Neuronal stem cell (in vitro differentiated cells): ENCODE measurements around the gene SEMA3E.

Experiments
- DNase-seq: peaks from one replicate; pipeline ENCODE4 v3.0.0-alpha.2; 2013; ENCODE audit warnings: low spot score
- H2AFZ ChIP-seq: one replicate; pipeline ENCODE4 v1.6.1; 2013; ENCODE audit warnings: mild to moderate bottlenecking, low read length, inconsistent platforms
- H2AK5ac ChIP-seq: 2 replicates; pipeline ENCODE4 v1.6.1; 2013; ENCODE audit warnings: low read depth, mild to moderate bottlenecking, inconsistent platforms, low read length, moderate library complexity, mixed read lengths
- H2BK120ac ChIP-seq: 2 replicates; pipeline ENCODE4 v1.6.1; 2013; ENCODE audit warnings: low read depth, mild to moderate bottlenecking, inconsistent platforms, low read length, moderate library complexity, mixed read lengths
- H2BK12ac ChIP-seq: one replicate; pipeline ENCODE4 v1.6.1; 2013; ENCODE audit warnings: low read length, inconsistent platforms
- H2BK15ac ChIP-seq: 2 replicates; pipeline ENCODE4 v1.6.1; 2013; ENCODE audit warnings: mild to moderate bottlenecking, low read length, inconsistent platforms, mixed read lengths
- H2BK5ac ChIP-seq: one replicate; pipeline ENCODE4 v1.6.1; 2013; ENCODE audit warnings: inconsistent platforms, mild to moderate bottlenecking, low read length, moderate library complexity
- H3K14ac ChIP-seq: one replicate; pipeline ENCODE4 v1.6.1; 2013; ENCODE audit warnings: low read length, inconsistent platforms
- H3K18ac ChIP-seq: 2 replicates; pipeline ENCODE4 v1.6.1; 2013; ENCODE audit warnings: low read length, inconsistent platforms
- H3K23ac ChIP-seq: 2 replicates; pipeline ENCODE4 v1.6.1; 2013; ENCODE audit warnings: low read depth, mild to moderate bottlenecking, mixed read lengths, low read length, inconsistent platforms; ENCODE audit not compliant: poor library complexity
- H3K27ac ChIP-seq: replicated peaks from 3 replicates; pipeline ENCODE4 v1.5.1; 2013; ENCODE audit warnings: low read length, inconsistent platforms
- H3K27me3 ChIP-seq, 3 experiments: 2 replicates each; pipeline ENCODE4 v1.6.1; 2013; ENCODE audit warnings: low read length in 3 of 3, mild to moderate bottlenecking in 2 of 3, inconsistent platforms in 1 of 3, low read depth in 1 of 3, mixed read lengths in 1 of 3, moderate library complexity in 1 of 3; ENCODE audit not compliant: control insufficient read depth in 3 of 3, insufficient read depth in 3 of 3
- H3K36me3 ChIP-seq, 2 donors: replicated peaks in 1 of 2; 2 replicates each; pipeline ENCODE4 v1.6.1; 2013; ENCODE audit warnings: low read length in 2 of 2; ENCODE audit not compliant: control insufficient read depth in 2 of 2, insufficient read depth in 2 of 2
- H3K4ac ChIP-seq: 2 replicates; pipeline ENCODE4 v1.6.1; 2013; ENCODE audit warnings: inconsistent platforms, mild to moderate bottlenecking, low read length, moderate library complexity
- H3K4me1 ChIP-seq, 2 donors: 1 replicate in 1 of 2; 2 replicates in 1 of 2; pipeline ENCODE4 v1.6.1; 2013; ENCODE audit warnings: low read length in 2 of 2, low read depth in 1 of 2; ENCODE audit not compliant: control insufficient read depth in 2 of 2, insufficient read depth in 1 of 2
- H3K4me2 ChIP-seq: one replicate; pipeline ENCODE4 v1.6.1; 2013; ENCODE audit warnings: mild to moderate bottlenecking, low read length, inconsistent platforms; ENCODE audit not compliant: insufficient read depth, poor library complexity, severe bottlenecking
- H3K4me3 ChIP-seq, 2 donors: 2 replicates each; pipeline ENCODE4 v1.5.1; 2013; ENCODE audit warnings: low read length in 2 of 2, mild to moderate bottlenecking in 2 of 2, inconsistent platforms in 1 of 2, moderate library complexity in 1 of 2
- H3K79me1 ChIP-seq: one replicate; pipeline ENCODE4 v1.6.1; 2013; ENCODE audit warnings: low read depth, mild to moderate bottlenecking, inconsistent platforms, low read length, moderate library complexity
- H3K9ac ChIP-seq: one replicate; pipeline ENCODE4 v1.6.1; 2013; ENCODE audit warnings: mild to moderate bottlenecking, low read depth, low read length, inconsistent platforms; ENCODE audit not compliant: poor library complexity
- H3K9me3 ChIP-seq, 2 donors: replicated peaks in 1 of 2; 2 replicates each; pipeline versions ENCODE3 to v1.6.1; 2013; ENCODE audit warnings: low read length in 2 of 2, mild to moderate bottlenecking in 2 of 2, inconsistent platforms in 1 of 2, low read depth in 1 of 2, mixed read lengths in 1 of 2, moderate library complexity in 1 of 2; ENCODE audit not compliant: control insufficient read depth in 2 of 2, insufficient read depth in 1 of 2
- H4K8ac ChIP-seq: one replicate; pipeline ENCODE4 v1.6.1; 2013; ENCODE audit warnings: low read depth, mild to moderate bottlenecking, inconsistent platforms, low read length, moderate library complexity
- H4K91ac ChIP-seq: one replicate; pipeline ENCODE4 v1.6.1; 2013; ENCODE audit warnings: low read length, low read depth, mild to moderate bottlenecking, inconsistent platforms; ENCODE audit not compliant: poor library complexity
- WGBS, 2 donors: extraction: QIAGEN DNeasy Blood & Tissue Kit; methylation state at CpG; one replicate each; pipeline ENCODE4 v1.1.7; 2013; ENCODE audit warnings: missing lambda C conversion rate in 2 of 2, mixed read lengths in 1 of 2; ENCODE audit not compliant: insufficient read length in 2 of 2, insufficient replicate concordance in 1 of 2; ENCODE audit errors: extremely low coverage in 2 of 2; 5-methylcytosine and 5-hydroxymethylcytosine counted together

SEMA3E gene

DNA sequence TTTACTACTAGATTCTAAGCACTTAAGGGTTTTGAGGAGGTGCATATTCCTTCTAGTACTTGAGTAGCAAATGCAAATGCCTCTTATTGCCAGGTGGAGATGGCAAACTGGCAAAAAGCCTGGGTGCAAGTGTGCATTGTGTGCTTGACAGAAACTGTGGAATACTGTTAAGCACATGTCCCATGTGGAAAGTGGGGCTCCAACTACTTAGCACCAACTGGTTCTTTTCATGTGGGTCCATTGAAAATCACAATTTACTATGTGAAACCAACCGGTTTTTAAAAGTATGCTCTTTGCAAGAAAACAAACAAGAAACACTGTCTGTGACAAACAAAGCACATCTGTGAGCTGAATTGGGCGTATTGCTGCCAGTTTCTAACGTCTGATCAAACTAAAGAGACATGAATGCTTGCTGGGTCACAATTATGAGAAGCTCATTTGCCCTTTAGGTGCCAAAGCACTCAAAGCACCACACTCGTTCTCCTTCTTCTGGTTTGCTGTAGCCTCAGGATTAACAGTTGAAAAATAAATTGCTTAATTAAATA lies 197.4 kb downstream of the SEMA3E start:
- no peak overlapping the region for H3K4me3 ChIP-seq
- no peak overlapping the region for H4K91ac ChIP-seq
- no peak overlapping the region for H3K23ac ChIP-seq
- H2BK15ac ChIP-seq = no peak overlapping the region
- H4K8ac ChIP-seq = no peak overlapping the region
- WGBS, 2 donors = no CpG with 5 or more reads among the region's 4 CpGs
- H3K9me3 ChIP-seq = no peaks in the 10 kb centered on the region
- H3K27me3 ChIP-seq = no peaks in the 10 kb centered on the region
- no peak overlapping the region for H3K14ac ChIP-seq
- no peak overlapping the region for H3K18ac ChIP-seq
- no peak overlapping the region for H3K4me2 ChIP-seq
- no peak overlapping the region for H3K4ac ChIP-seq
- no peak for DNase-seq
- H2BK5ac ChIP-seq = no peak overlapping the region
- H2AFZ ChIP-seq = no peak overlapping the region
- H3K4me1 ChIP-seq = peaks cover 0 to 4% of the 10 kb centered on the region in 2 donors
- H3K79me1 ChIP-seq = no peaks in the 10 kb centered on the region
- H2AK5ac ChIP-seq = no peak overlapping the region
- no peak overlapping the region for H2BK120ac ChIP-seq
- H3K36me3 ChIP-seq = no peaks in the 10 kb centered on the region
- H3K9ac ChIP-seq = no peak overlapping the region
- H3K27ac ChIP-seq = no peak overlapping the region
- no peak overlapping the region for H2BK12ac ChIP-seq

DNA sequence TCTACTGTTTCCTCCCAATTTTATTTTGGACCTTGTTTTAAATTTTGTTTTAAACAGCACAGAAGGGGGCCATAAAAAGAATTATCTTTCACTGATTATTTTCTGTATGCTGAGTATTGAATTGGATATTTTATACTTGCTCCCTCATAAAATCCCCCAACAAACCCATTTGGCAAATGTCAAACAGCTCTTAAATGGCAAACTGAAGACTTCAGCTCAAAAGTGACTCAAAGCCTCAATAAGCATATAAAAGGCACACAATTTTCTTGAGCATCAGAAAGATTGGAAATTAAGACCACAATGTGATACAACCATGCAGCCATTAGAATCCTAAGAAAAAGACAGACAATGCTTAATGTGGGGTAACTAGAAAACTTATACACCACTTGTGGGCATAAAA lies 199.2 kb downstream of the SEMA3E start:
- H3K4me1 ChIP-seq = peaks cover 4 to 5% of the 10 kb centered on the region in 2 donors
- no peak overlapping the region for H3K4me2 ChIP-seq
- H2BK120ac ChIP-seq = no peak overlapping the region
- no peak overlapping the region for H3K18ac ChIP-seq
- H3K9me3 ChIP-seq = no peaks in the 10 kb centered on the region
- H3K79me1 ChIP-seq = no peaks in the 10 kb centered on the region
- H3K14ac ChIP-seq = no peak overlapping the region
- no peak overlapping the region for H2BK5ac ChIP-seq
- H3K23ac ChIP-seq = no peak overlapping the region
- no peak overlapping the region for H3K4ac ChIP-seq
- DNase-seq = no peak
- H3K9ac ChIP-seq = no peak overlapping the region
- no peak overlapping the region for H2AK5ac ChIP-seq
- H4K8ac ChIP-seq = no peak overlapping the region
- no peak overlapping the region for H4K91ac ChIP-seq
- H2AFZ ChIP-seq = no peak overlapping the region
- no peak overlapping the region for H2BK15ac ChIP-seq
- H3K36me3 ChIP-seq = no peaks in the 10 kb centered on the region
- no peak overlapping the region for H3K4me3 ChIP-seq
- no peaks in the 10 kb centered on the region for H3K27me3 ChIP-seq
- no peak overlapping the region for H2BK12ac ChIP-seq
- no peak overlapping the region for H3K27ac ChIP-seq

DNA sequence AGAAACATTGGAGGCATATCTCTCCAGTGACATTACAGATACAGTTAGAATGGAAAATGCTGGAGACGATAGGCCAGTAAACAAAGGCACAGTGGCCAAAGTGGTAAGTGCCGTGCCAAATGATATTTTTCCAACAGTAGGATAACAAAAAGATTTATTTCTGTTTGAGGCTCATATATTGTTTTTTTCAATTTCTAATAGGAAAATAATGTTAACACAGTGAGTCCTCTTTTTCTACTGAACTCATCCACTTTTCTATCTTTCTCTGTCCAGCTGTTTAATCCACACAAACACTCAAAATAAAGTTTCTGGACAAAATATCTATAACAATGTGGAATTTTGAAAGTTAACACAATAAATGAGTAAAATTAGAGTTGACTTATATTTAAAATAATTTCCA lies 201.3 kb downstream of the SEMA3E start:
- H3K4me1 ChIP-seq = peaks cover 4 to 5% of the 10 kb centered on the region in 2 donors
- H2BK120ac ChIP-seq = no peak overlapping the region
- no peak overlapping the region for H2AFZ ChIP-seq
- no peak overlapping the region for H2BK5ac ChIP-seq
- H2AK5ac ChIP-seq = no peak overlapping the region
- no peak overlapping the region for H3K14ac ChIP-seq
- no peak for DNase-seq
- H3K9me3 ChIP-seq = no peaks in the 10 kb centered on the region
- H4K91ac ChIP-seq = no peak overlapping the region
- no peak overlapping the region for H3K23ac ChIP-seq
- no peak overlapping the region for H3K9ac ChIP-seq
- H4K8ac ChIP-seq = no peak overlapping the region
- H3K4ac ChIP-seq = no peak overlapping the region
- no peak overlapping the region for H2BK15ac ChIP-seq
- no peak overlapping the region for H3K27ac ChIP-seq
- WGBS, 2 donors = no CpG with 5 or more reads among the region's 2 CpGs
- no peak overlapping the region for H2BK12ac ChIP-seq
- no peak overlapping the region for H3K4me2 ChIP-seq
- H3K27me3 ChIP-seq = no peaks in the 10 kb centered on the region
- H3K4me3 ChIP-seq = no peak overlapping the region
- no peaks in the 10 kb centered on the region for H3K79me1 ChIP-seq
- H3K36me3 ChIP-seq = no peaks in the 10 kb centered on the region
- no peak overlapping the region for H3K18ac ChIP-seq

DNA sequence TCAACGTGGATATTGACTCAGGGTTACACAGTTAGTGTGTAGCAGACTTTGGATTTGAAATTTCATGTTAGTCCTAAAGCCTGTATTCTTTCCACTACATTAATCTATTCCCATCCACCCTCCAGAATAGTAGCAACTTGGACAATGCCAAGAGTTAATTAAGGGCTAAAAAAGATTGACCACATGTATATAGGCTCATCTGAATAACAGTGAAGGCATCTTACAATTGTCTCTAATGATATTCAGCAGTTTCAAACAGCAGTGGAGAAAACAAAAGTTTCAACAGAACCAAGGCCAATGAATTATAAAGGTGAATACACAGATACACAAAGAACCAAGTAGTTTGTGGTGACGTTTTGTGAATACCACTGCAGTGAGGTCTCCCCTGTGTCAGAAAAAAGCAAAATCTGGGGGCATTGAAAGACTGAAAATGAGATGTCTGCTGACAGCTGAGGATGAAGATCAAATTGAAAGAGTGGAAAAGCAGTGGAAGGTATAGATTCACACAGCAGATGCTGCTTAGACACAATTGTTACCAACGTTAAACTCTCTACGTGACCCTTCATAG lies 202.8 kb downstream of the SEMA3E start:
- DNase-seq = no peak
- H3K4me3 ChIP-seq = no peak overlapping the region
- peak overlapping the region; percentile 13 for H2AFZ ChIP-seq
- no peak overlapping the region for H2BK5ac ChIP-seq
- WGBS, 2 donors = no CpG with 5 or more reads among the region's 4 CpGs
- H3K9me3 ChIP-seq = no peaks in the 10 kb centered on the region
- H3K79me1 ChIP-seq = no peaks in the 10 kb centered on the region
- no peak overlapping the region for H3K18ac ChIP-seq
- H4K91ac ChIP-seq = no peak overlapping the region
- H2AK5ac ChIP-seq = no peak overlapping the region
- H3K14ac ChIP-seq = no peak overlapping the region
- H2BK120ac ChIP-seq = no peak overlapping the region
- no peak overlapping the region for H3K4ac ChIP-seq
- H2BK12ac ChIP-seq = no peak overlapping the region
- no peak overlapping the region for H3K4me2 ChIP-seq
- H2BK15ac ChIP-seq = no peak overlapping the region
- no peak overlapping the region for H4K8ac ChIP-seq
- H3K9ac ChIP-seq = no peak overlapping the region
- H3K36me3 ChIP-seq = no peaks in the 10 kb centered on the region
- H3K27me3 ChIP-seq = no peaks in the 10 kb centered on the region
- H3K4me1 ChIP-seq = peaks cover 0 to 5% of the 10 kb centered on the region in 2 donors
- no peak overlapping the region for H3K27ac ChIP-seq
- no peak overlapping the region for H3K23ac ChIP-seq
